HUES6 (cell line): ENCODE measurements around the gene PRADC1.
"Not testable (repeated sequence)": the region's sequence is repeated elsewhere in the genome, so short reads cannot be mapped to it uniquely, and the experiment has no call there.

Experiments used
- H3K27ac ChIP-seq: 2 replicates; pipeline ENCODE4 v1.7.0; 2013; ENCODE audit warnings: low read depth, mild to moderate bottlenecking, low read length, inconsistent platforms
- H3K27me3 ChIP-seq: 2 replicates; pipeline ENCODE4 v1.6.1; 2013; ENCODE audit warnings: low read length; ENCODE audit not compliant: control insufficient read depth, insufficient read depth
- H3K36me3 ChIP-seq: 2 replicates; pipeline ENCODE4 v1.6.1; 2013; ENCODE audit warnings: low read length; ENCODE audit not compliant: control insufficient read depth, insufficient read depth
- H3K4me1 ChIP-seq: 2 replicates; pipeline ENCODE4 v1.6.1; 2013; ENCODE audit warnings: low read length; ENCODE audit not compliant: control insufficient read depth, insufficient read depth
- H3K4me3 ChIP-seq: 2 replicates; pipeline ENCODE4 v1.5.1; 2013; ENCODE audit warnings: low read depth, low read length
- H3K9ac ChIP-seq: one replicate; pipeline ENCODE4 v1.6.1; 2013; ENCODE audit warnings: mild to moderate bottlenecking, low read length
- H3K9me3 ChIP-seq: 2 replicates; pipeline ENCODE4 v1.6.1; 2013; ENCODE audit warnings: low read depth, low read length; ENCODE audit not compliant: control insufficient read depth, insufficient read depth

The PRADC1 gene

GRCh38 chr2:73214120-73215035 lies 18.7 kb downstream of the PRADC1 start, which contains the start of gene SMYD5:
Gene SMYD5 (plus strand): TSS chr2:73214245. CDS start chr2:73214267, 22 bp downstream.
- Histone ChIP-seq H3K27me3 (peaks cover 6% of the 10 kb centered on the region; the same call in 1 of the 2 replicates), H3K27ac (peak within 1 kb of the TSS; percentile 91), H3K4me3 (peak within 1 kb of the TSS; percentile 93), H3K9ac (peak within 1 kb of the TSS; percentile 94), H3K4me1 (peaks cover 17% of the 10 kb centered on the region), H3K9me3 (no peaks in the 10 kb centered on the region), H3K36me3 (peaks cover 6% of the 10 kb centered on the region; the same call in 1 of the 2 replicates)

GRCh38 chr2:73212448-73213176 lies 20.4 kb downstream of the PRADC1 start:
- Histone ChIP-seq H3K4me3 (no peak overlapping the region), H3K9ac (no peak overlapping the region), H3K9me3 (no peaks in the 10 kb centered on the region), H3K27ac (no peak overlapping the region), H3K36me3 (no peaks in the 10 kb centered on the region), H3K4me1 (peaks cover 17% of the 10 kb centered on the region), H3K27me3 (peaks cover 15% of the 10 kb centered on the region; the same call in 1 of the 2 replicates)

DNA sequence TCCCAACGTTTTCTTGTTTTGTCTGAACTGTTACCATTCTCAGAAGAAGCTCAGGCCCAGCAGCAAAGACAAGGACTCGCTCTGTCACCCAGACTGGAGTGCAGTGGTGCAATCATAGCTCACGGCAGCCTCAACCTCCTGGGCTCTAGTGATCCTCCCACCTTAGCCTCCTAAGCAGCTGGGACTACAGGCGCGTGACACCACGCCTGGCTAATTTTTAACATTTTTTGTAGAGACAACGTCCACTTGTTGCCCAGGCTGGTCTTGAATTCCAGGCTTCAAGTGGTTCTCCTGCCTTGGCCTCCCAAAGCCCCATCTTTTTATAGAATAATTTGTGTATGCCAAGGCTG lies 21.0 kb downstream of the PRADC1 start:
- no peak overlapping the region for H3K27ac ChIP-seq
- no peaks in the 10 kb centered on the region for H3K9me3 ChIP-seq
- no peaks in the 10 kb centered on the region for H3K36me3 ChIP-seq
- H3K4me3 ChIP-seq = no peak overlapping the region
- peaks cover 19% of the 10 kb centered on the region; the same call in 1 of the 2 replicates for H3K27me3 ChIP-seq
- no peak overlapping the region for H3K9ac ChIP-seq
- H3K4me1 ChIP-seq = peaks cover 17% of the 10 kb centered on the region

- Histone ChIP-seq H3K4me1 (peaks cover 17% of the 10 kb centered on the region), H3K9ac (no peak overlapping the region), H3K27ac (no peak overlapping the region), H3K9me3 (no peaks in the 10 kb centered on the region), H3K27me3 (peaks cover 27% of the 10 kb centered on the region; the same call in 1 of the 2 replicates), H3K4me3 (no peak overlapping the region), H3K36me3 (no peaks in the 10 kb centered on the region)
These were observed 22.3 kb downstream of the PRADC1 start for GRCh38 chr2:73210696-73211095.

- Histone ChIP-seq H3K9ac (no peak overlapping the region), H3K4me3 (no peak overlapping the region), H3K27me3 (peaks cover 34% of the 10 kb centered on the region), H3K36me3 (no peaks in the 10 kb centered on the region), H3K4me1 (peaks cover 11% of the 10 kb centered on the region), H3K27ac (no peak overlapping the region), H3K9me3 (no peaks in the 10 kb centered on the region)
These were observed 23.0 kb downstream of the PRADC1 start for GRCh38 chr2:73210019-73210418.

- H3K27ac ChIP-seq = no peak overlapping the region
- H3K9ac ChIP-seq = no peak overlapping the region
- H3K9me3 ChIP-seq = no peaks in the 10 kb centered on the region
- peaks cover 6% of the 10 kb centered on the region; the same call in 1 of the 2 replicates for H3K4me1 ChIP-seq
- no peaks in the 10 kb centered on the region for H3K36me3 ChIP-seq
- H3K27me3 ChIP-seq = peaks cover 49% of the 10 kb centered on the region
- no peak overlapping the region for H3K4me3 ChIP-seq
These were observed 24.8 kb downstream of the PRADC1 start for GRCh38 chr2:73208258-73208657.

GRCh38 chr2:73205611-73206010 lies 27.4 kb downstream of the PRADC1 start:
- H3K4me3 ChIP-seq = no peak overlapping the region
- H3K27ac ChIP-seq = no peak overlapping the region
- no peaks in the 10 kb centered on the region for H3K9me3 ChIP-seq
- no peak overlapping the region for H3K9ac ChIP-seq
- no peaks in the 10 kb centered on the region for H3K36me3 ChIP-seq
- H3K4me1 ChIP-seq = no peaks in the 10 kb centered on the region
- H3K27me3 ChIP-seq = peaks cover 72% of the 10 kb centered on the region

DNA sequence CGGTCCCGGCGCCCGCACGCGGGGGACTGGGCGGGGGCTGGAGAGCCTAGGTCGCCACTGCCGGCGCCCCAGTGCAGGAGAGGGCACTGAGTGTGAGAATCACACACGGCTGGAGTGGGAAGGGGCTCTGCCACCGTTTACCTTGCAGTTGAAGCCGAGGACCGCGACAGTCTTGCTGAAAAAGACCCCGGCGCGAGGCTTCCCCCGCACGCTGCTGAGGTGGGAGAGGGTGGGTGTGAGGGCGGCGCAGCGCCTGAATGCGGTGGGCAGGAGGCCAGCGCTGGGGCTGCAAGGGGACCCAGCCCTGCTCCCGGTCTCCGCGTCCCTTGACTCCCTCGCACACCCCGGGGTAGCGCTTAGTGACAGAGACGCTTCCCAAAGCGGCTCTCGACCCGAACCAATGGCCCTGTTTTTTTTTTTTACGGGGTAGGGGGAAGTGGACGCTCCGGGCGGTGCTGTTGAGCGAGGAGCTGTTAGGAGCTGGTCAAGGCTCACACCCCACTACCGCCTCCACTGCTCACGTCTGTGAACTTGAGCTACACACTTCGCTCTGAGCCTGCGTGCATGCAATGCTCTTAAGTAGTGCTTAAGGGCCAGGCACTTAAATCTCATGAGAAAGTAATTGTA lies 29.9 kb downstream of the PRADC1 start:
- Histone ChIP-seq H3K9ac (no peak overlapping the region), H3K9me3 (no peaks in the 10 kb centered on the region), H3K27me3 (peaks cover 78% of the 10 kb centered on the region), H3K36me3 (no peaks in the 10 kb centered on the region), H3K4me3 (peak overlapping the region; percentile 56), H3K27ac (no peak overlapping the region), H3K4me1 (no peaks in the 10 kb centered on the region)

DNA sequence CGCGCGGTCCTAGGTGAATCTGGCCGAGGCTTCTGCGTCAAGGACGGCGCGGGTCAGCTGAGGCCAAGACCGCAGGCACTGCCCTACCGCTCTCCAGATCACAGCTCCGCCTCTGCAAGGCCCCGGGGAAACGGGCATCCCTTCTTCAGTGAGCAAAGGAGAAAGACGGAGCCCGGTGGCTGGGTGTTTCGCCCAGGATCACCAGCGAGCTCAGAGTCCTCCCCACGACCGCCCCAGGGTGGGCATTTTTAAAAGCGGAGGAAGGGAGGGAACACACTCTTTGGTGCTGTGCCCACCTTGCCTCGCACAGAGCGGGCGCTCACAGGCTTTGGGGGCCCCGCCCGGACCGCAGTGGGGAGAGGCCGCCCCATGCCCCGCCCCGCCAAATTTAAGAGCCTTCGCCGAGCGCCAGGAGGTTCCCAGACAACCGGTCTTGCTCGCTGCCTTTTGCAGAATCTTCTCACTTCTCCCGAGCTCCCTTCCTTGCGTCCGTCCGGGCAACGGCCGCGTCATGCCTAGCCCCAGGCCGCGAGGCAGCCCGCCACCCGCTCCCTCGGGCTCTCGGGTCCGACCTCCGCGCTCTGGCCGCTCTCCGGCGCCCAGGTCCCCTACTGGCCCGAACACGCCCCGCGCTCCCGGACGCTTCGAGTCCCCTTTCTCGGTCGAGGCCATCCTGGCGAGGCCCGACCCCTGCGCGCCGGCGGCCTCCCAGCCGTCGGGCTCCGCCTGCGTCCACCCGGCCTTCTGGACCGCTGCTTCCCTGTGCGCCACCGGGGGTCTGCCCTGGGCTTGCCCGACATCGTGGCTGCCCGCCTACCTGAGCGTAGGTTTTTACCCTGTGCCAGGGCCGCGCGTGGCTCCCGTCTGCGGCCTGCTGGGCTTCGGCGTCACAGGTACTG lies 30.6 kb downstream of the PRADC1 start, which contains the start of gene NOTO:
Gene NOTO, plus strand, starts transcription at position 419 of the 899 bp plus-strand sequence. Its CDS starts 93 bp downstream, at position 512.
- Histone ChIP-seq H3K4me1 (no peaks in the 10 kb centered on the region), H3K9me3 (no peaks in the 10 kb centered on the region), H3K36me3 (no peaks in the 10 kb centered on the region), H3K9ac (no peak within 1 kb of the TSS), H3K4me3 (peak within 1 kb of the TSS; percentile 56), H3K27me3 (peaks cover 79% of the 10 kb centered on the region), H3K27ac (no peak within 1 kb of the TSS)

DNA sequence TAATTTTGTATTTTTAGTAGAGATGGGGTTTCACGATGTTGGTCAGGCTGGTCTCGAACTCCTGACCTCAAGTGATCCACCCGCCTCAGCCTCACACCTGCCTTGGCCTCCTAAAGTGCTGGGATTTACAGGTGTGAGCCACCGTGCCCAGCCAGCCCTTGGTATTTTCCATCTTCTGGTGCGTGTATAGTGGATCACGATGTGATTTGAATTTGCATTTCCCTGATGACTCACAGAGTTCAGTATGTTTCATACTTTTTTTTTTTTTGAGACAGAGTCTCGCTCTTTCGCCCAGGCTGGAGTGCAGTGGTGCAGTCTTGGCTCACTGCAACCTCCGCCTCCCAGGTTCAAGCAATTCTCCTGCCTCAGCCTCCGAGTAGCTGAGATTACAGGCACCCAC lies 32.8 kb downstream of the PRADC1 start:
- not testable (repeated sequence) for H3K27ac ChIP-seq, H3K4me3 ChIP-seq, H3K9me3 ChIP-seq, H3K9ac ChIP-seq, H3K4me1 ChIP-seq, H3K36me3 ChIP-seq
- H3K27me3 ChIP-seq = peaks cover 77% of the 10 kb centered on the region
